Stimulated activated CD8-positive, alpha-beta memory T cell treated with anti-CD3 and anti-CD28 coated beads, Interleukin-12 subunit alpha, Interleukin-12 subunit beta, amount 100 ng/mL, for 1 hour (primary cell): Measurements from ENCODE around the gene SUN1.

ENCODE experiments used
- DNase-seq: peaks from one replicate; pipeline ENCODE4 v3.0.0-alpha.2; 2020; ENCODE audit warnings: low read depth

SUN1 gene

GRCh38 chr7:907158-907980, 75.1 kb downstream of the SUN1 start:
- DNase-seq, result no peak

- no peak for DNase-seq
Measured at GRCh38 chr7:908159-908581, 75.9 kb downstream of the SUN1 start.

- DNase-seq, result peak; percentile 33
Measured at GRCh38 chr7:908591-909357, 76.5 kb downstream of the SUN1 start.

GRCh38 chr7:909358-910329, 77.4 kb downstream of the SUN1 start:
- no peak for DNase-seq

- DNase-seq, result no peak
Measured at GRCh38 chr7:910441-910861, 78.2 kb downstream of the SUN1 start.

GRCh38 chr7:910931-911431, 78.7 kb downstream of the SUN1 start:
- no peak for DNase-seq

- no peak for DNase-seq
Measured at GRCh38 chr7:911791-912480, 79.7 kb downstream of the SUN1 start.

GRCh38 chr7:913736-914520, 81.7 kb downstream of the SUN1 start:
- DNase-seq, result no peak

- no peak for DNase-seq
Measured at GRCh38 chr7:914521-915194, 82.4 kb downstream of the SUN1 start.

- DNase-seq, result no peak
Measured at GRCh38 chr7:915291-916218, 83.3 kb downstream of the SUN1 start.

GRCh38 chr7:916291-916941, 84.1 kb downstream of the SUN1 start:
- no peak for DNase-seq

GRCh38 chr7:917255-918117, 85.2 kb downstream of the SUN1 start:
- DNase-seq, result no peak

GRCh38 chr7:918118-918425, 85.8 kb downstream of the SUN1 start:
- no peak for DNase-seq

GRCh38 chr7:918441-919113, 86.3 kb downstream of the SUN1 start:
- no peak for DNase-seq

- DNase-seq, result no peak
Measured at GRCh38 chr7:919114-919442, 86.8 kb downstream of the SUN1 start.

GRCh38 chr7:919924-920341, 87.7 kb downstream of the SUN1 start:
- DNase-seq, result no peak
